Dendritic cell treated with granulocyte-macrophage colony-stimulating factor and Interleukin-4, amounts not matched to agents 40 ng/mL and 50 ng/mL, for 4 days (primary cell): Measurements from ENCODE around the gene CBL.
A peak's percentile ranks its signal among the peaks of the same experiment; 100 is the strongest.

Experiments
- H3K27ac Mint-ChIP-seq: one replicate; pipeline ENCODE4 v1.8.0; 2022; ENCODE audit warnings: mild to moderate bottlenecking, mixed read lengths
- H3K27me3 Mint-ChIP-seq: one replicate; pipeline ENCODE4 v1.8.0; 2022; ENCODE audit warnings: mild to moderate bottlenecking, mixed read lengths
- H3K36me3 Mint-ChIP-seq: one replicate; pipeline ENCODE4 v1.8.0; 2022; ENCODE audit warnings: low read depth, mixed read lengths
- H3K4me1 Mint-ChIP-seq: one replicate; pipeline ENCODE4 v1.8.0; 2022; ENCODE audit warnings: low read depth, mixed read lengths
- H3K4me3 Mint-ChIP-seq: one replicate; pipeline ENCODE4 v1.8.0; 2022; ENCODE audit warnings: mild to moderate bottlenecking, moderate library complexity, mixed read lengths
- H3K9me3 Mint-ChIP-seq: one replicate; pipeline ENCODE4 v1.8.0; 2022; ENCODE audit warnings: mixed read lengths
- intact Hi-C: fragments of 100-400 bp; cut with micrococcal nuclease; formaldehyde crosslinking; loops from one replicate; pipeline ENCODE4 v1.15.0; 2022

Gene CBL

GRCh38 chr11:119344291-119345010 is 138.3 kb downstream of the CBL start:
- no peak overlapping the region for H3K27ac Mint-ChIP-seq
- no peaks in the 10 kb centered on the region for H3K36me3 Mint-ChIP-seq
- intact Hi-C loops: no loop called here
- H3K4me3 Mint-ChIP-seq: no peak overlapping the region
- no peaks in the 10 kb centered on the region for H3K9me3 Mint-ChIP-seq
- H3K27me3 Mint-ChIP-seq: peaks cover 65% of the 10 kb centered on the region
- H3K4me1 Mint-ChIP-seq: peaks cover 11% of the 10 kb centered on the region

GRCh38 chr11:119345685-119346084 is 139.5 kb downstream of the CBL start:
- H3K36me3 Mint-ChIP-seq: no peaks in the 10 kb centered on the region
- H3K4me3 Mint-ChIP-seq: no peak overlapping the region
- no peak overlapping the region for H3K27ac Mint-ChIP-seq
- no peaks in the 10 kb centered on the region for H3K9me3 Mint-ChIP-seq
- intact Hi-C loops: no loop called here
- H3K27me3 Mint-ChIP-seq: peaks cover 67% of the 10 kb centered on the region
- H3K4me1 Mint-ChIP-seq: peaks cover 8% of the 10 kb centered on the region

GRCh38 chr11:119346605-119347004 is 140.5 kb downstream of the CBL start, which contains the start of gene MFRP:
TSS of gene MFRP (minus strand) at chr11:119346705. CDS start at chr11:119346513, 192 bp downstream.
- no peaks in the 10 kb centered on the region for H3K9me3 Mint-ChIP-seq
- H3K4me3 Mint-ChIP-seq: no peak within 1 kb of the TSS
- H3K36me3 Mint-ChIP-seq: no peaks in the 10 kb centered on the region
- no peaks in the 10 kb centered on the region for H3K4me1 Mint-ChIP-seq
- intact Hi-C loops: no loop called here
- H3K27ac Mint-ChIP-seq: no peak within 1 kb of the TSS
- peaks cover 66% of the 10 kb centered on the region for H3K27me3 Mint-ChIP-seq

- Mint-ChIP-seq H3K36me3 (no peaks in the 10 kb centered on the region), H3K27ac (no peak overlapping the region), H3K4me3 (no peak overlapping the region), H3K9me3 (no peaks in the 10 kb centered on the region), H3K4me1 (no peaks in the 10 kb centered on the region), H3K27me3 (peaks cover 64% of the 10 kb centered on the region)
- intact Hi-C loops: no loop called here
These were observed 141.1 kb downstream of the CBL start for GRCh38 chr11:119347242-119347641.

GRCh38 chr11:119347940-119348605 is 141.9 kb downstream of the CBL start:
- intact Hi-C loops: no loop called here
- H3K9me3 Mint-ChIP-seq: no peaks in the 10 kb centered on the region
- H3K4me1 Mint-ChIP-seq: no peaks in the 10 kb centered on the region
- no peaks in the 10 kb centered on the region for H3K36me3 Mint-ChIP-seq
- no peak overlapping the region for H3K4me3 Mint-ChIP-seq
- peaks cover 62% of the 10 kb centered on the region for H3K27me3 Mint-ChIP-seq
- H3K27ac Mint-ChIP-seq: no peak overlapping the region

GRCh38 chr11:119350302-119350701 is 144.2 kb downstream of the CBL start:
- Mint-ChIP-seq H3K9me3 (no peaks in the 10 kb centered on the region), H3K4me3 (no peak overlapping the region), H3K27ac (no peak overlapping the region), H3K27me3 (peaks cover 65% of the 10 kb centered on the region), H3K36me3 (no peaks in the 10 kb centered on the region), H3K4me1 (no peaks in the 10 kb centered on the region)
- intact Hi-C loops: no loop called here

GRCh38 chr11:119351232-119351631 is 145.1 kb downstream of the CBL start:
- H3K27ac Mint-ChIP-seq: no peak overlapping the region
- no peak overlapping the region for H3K4me3 Mint-ChIP-seq
- peaks cover 3% of the 10 kb centered on the region for H3K4me1 Mint-ChIP-seq
- intact Hi-C loops: no loop called here
- no peaks in the 10 kb centered on the region for H3K9me3 Mint-ChIP-seq
- peaks cover 70% of the 10 kb centered on the region for H3K27me3 Mint-ChIP-seq
- no peaks in the 10 kb centered on the region for H3K36me3 Mint-ChIP-seq

GRCh38 chr11:119352857-119353260 is 146.7 kb downstream of the CBL start:
- Mint-ChIP-seq H3K9me3 (no peaks in the 10 kb centered on the region), H3K4me3 (no peak overlapping the region), H3K27me3 (peaks cover 71% of the 10 kb centered on the region), H3K27ac (no peak overlapping the region), H3K4me1 (peaks cover 16% of the 10 kb centered on the region), H3K36me3 (no peaks in the 10 kb centered on the region)
- intact Hi-C loops: no loop called here

- H3K9me3 Mint-ChIP-seq: no peaks in the 10 kb centered on the region
- H3K27ac Mint-ChIP-seq: no peak overlapping the region
- no peak overlapping the region for H3K4me3 Mint-ChIP-seq
- no peaks in the 10 kb centered on the region for H3K36me3 Mint-ChIP-seq
- intact Hi-C loops: no loop called here
- H3K4me1 Mint-ChIP-seq: peaks cover 28% of the 10 kb centered on the region
- peaks cover 69% of the 10 kb centered on the region for H3K27me3 Mint-ChIP-seq
These were observed 149.1 kb downstream of the CBL start for GRCh38 chr11:119355091-119355843.

GRCh38 chr11:119356349-119357031 is 150.4 kb downstream of the CBL start:
- Mint-ChIP-seq H3K36me3 (no peaks in the 10 kb centered on the region), H3K4me1 (peaks cover 28% of the 10 kb centered on the region), H3K9me3 (no peaks in the 10 kb centered on the region), H3K27me3 (peaks cover 62% of the 10 kb centered on the region), H3K4me3 (peak overlapping the region; percentile 80), H3K27ac (peak overlapping the region; percentile 50)
- intact Hi-C loops: loop anchor here (1.0 to 2.0 kb wide), 3 partner anchors 18 to 118 kb away; partner anchors contain the start of gene USP2

GRCh38 chr11:119357074-119357473 is 150.9 kb downstream of the CBL start:
- no peak overlapping the region for H3K4me3 Mint-ChIP-seq
- intact Hi-C loops: loop anchor here (2.0 kb wide), 1 partner anchor 118 kb away; no protein-coding TSS in a partner anchor
- peaks cover 28% of the 10 kb centered on the region for H3K4me1 Mint-ChIP-seq
- peaks cover 62% of the 10 kb centered on the region for H3K27me3 Mint-ChIP-seq
- no peaks in the 10 kb centered on the region for H3K9me3 Mint-ChIP-seq
- no peak overlapping the region for H3K27ac Mint-ChIP-seq
- H3K36me3 Mint-ChIP-seq: no peaks in the 10 kb centered on the region
